SK-N-SH (cell line): Measurements from ENCODE around the gene CUEDC1. TPM values are rescaled to one million over a fixed set of nuclear protein-coding genes. Genes with fewer than 3 reads are reported as not detected.

Experiments
- CTCF ChIA-PET: fragments of 300-600, 350-600 bp; formaldehyde crosslinking; extraction: SDS; loops from one replicate; lab custom pipeline; 2021; lab: Yijun Ruan, JAX
- POLR2A ChIA-PET: fragments of 350-600 bp; sonication (Branson Sonifier 250); formaldehyde crosslinking; extraction: SDS; loops from one replicate; lab custom pipeline; 2020; ENCODE audit warnings: antibody characterized with exemption, inconsistent platforms; lab: Yijun Ruan, JAX
- DNase-seq: peaks from one replicate; pipeline ENCODE4 v3.0.0; 2012
- H2AFZ ChIP-seq: fragments of 200-600 bp; sonication (generic); 2 replicates; pipeline ENCODE4 v1.8.1; 2016; ENCODE audit warnings: antibody characterized with exemption, mild to moderate bottlenecking, low read depth
- H3F3A ChIP-seq: fragments of 200-600 bp; sonication (generic); replicated peaks from 2 replicates; pipeline ENCODE3; 2016; ENCODE audit warnings: antibody characterized with exemption, mild to moderate bottlenecking; ENCODE audit not compliant: insufficient read depth
- H3K27ac ChIP-seq, 2 experiments: fragments of 200-500 bp in 1 of 2; fragments of 200-600 bp in 1 of 2; sonication (Bioruptor generic) in 1 of 2; sonication (generic), shearing (Covaris generic) in 1 of 2; 2 replicates each; pipeline versions ENCODE4 v1.5.1 to v1.6.1; 2014 to 2016; ENCODE audit warnings: low read depth in 2 of 2, inconsistent platforms in 1 of 2, low read length in 1 of 2, mild to moderate bottlenecking in 1 of 2, mixed read lengths in 1 of 2
- H3K27me3 ChIP-seq: fragments of 200-600 bp; sonication (generic), shearing (Covaris generic); 2 replicates; pipeline ENCODE4 v1.6.1; 2016; ENCODE audit warnings: mixed run types; ENCODE audit not compliant: insufficient read depth
- H3K36me3 ChIP-seq, 2 experiments: fragments of 200-500 bp in 1 of 2; fragments of 200-600 bp in 1 of 2; sonication (Bioruptor generic) in 1 of 2; sonication (generic) in 1 of 2; replicated peaks in 1 of 2; 2 replicates each; pipeline versions ENCODE3 to v1.5.1; 2014 to 2016; ENCODE audit warnings: low read length in 1 of 2, mild to moderate bottlenecking in 1 of 2; ENCODE audit not compliant: insufficient read depth in 2 of 2, control insufficient read depth in 1 of 2
- H3K4me1 ChIP-seq, 2 experiments: fragments of 200-500 bp in 1 of 2; fragments of 200-600 bp in 1 of 2; sonication (Bioruptor generic) in 1 of 2; sonication (generic), shearing (Covaris generic) in 1 of 2; 2 replicates each; pipeline versions ENCODE4 v1.5.1 to v1.6.1; 2014 to 2016; ENCODE audit warnings: low read depth in 1 of 2, low read length in 1 of 2, mixed run types in 1 of 2; ENCODE audit not compliant: insufficient read depth in 2 of 2, control insufficient read depth in 1 of 2
- H3K4me2 ChIP-seq: fragments of 200-600 bp; sonication (generic), shearing (Covaris generic); 2 replicates; pipeline ENCODE4 v1.6.1; 2017; ENCODE audit warnings: mixed run types
- H3K4me3 ChIP-seq, 2 experiments: fragments of 200-500 bp in 1 of 2; fragments of 200-600 bp in 1 of 2; sonication (Bioruptor generic) in 1 of 2; sonication (generic), shearing (Covaris generic) in 1 of 2; 2 replicates each; pipeline versions ENCODE4 v1.5.1 to v1.8.1; 2014 to 2016; ENCODE audit warnings: low read depth in 2 of 2, inconsistent platforms in 1 of 2, low read length in 1 of 2, mild to moderate bottlenecking in 1 of 2, mixed read lengths in 1 of 2, moderate library complexity in 1 of 2
- H3K79me2 ChIP-seq: fragments of 200-600 bp; sonication (generic); 2 replicates; pipeline ENCODE4 v1.8.1; 2017; ENCODE audit warnings: mild to moderate bottlenecking; ENCODE audit not compliant: insufficient read depth
- H3K9ac ChIP-seq: fragments of 200-600 bp; sonication (generic); 2 replicates; pipeline ENCODE4 v1.6.1; 2017; ENCODE audit warnings: mixed run types
- H3K9me2 ChIP-seq: fragments of 200-600 bp; sonication (generic); 2 replicates; pipeline ENCODE4 v1.6.1; 2017; ENCODE audit warnings: mixed run types
- H3K9me3 ChIP-seq: fragments of 200-600 bp; sonication (generic); 2 replicates; pipeline ENCODE4 v1.6.1; 2017; ENCODE audit warnings: mixed run types, mild to moderate bottlenecking, moderate library complexity
- H4K20me1 ChIP-seq: fragments of 200-600 bp; sonication (generic); 2 replicates; pipeline ENCODE4 v1.6.1; 2017; ENCODE audit warnings: mild to moderate bottlenecking, mixed run types; ENCODE audit not compliant: insufficient read depth
- CTCF ChIP-seq: fragments of 200-600 bp; sonication (generic); IDR thresholded peaks from 2 replicates; pipeline ENCODE4 v1.6.1; 2017; ENCODE audit warnings: antibody characterized with exemption, mild to moderate bottlenecking, moderate library complexity
- EP300 ChIP-seq, 2 experiments: IDR thresholded peaks; 2 replicates each; pipeline versions ENCODE4 v1.4.0 to v1.6.1; 2012; ENCODE audit warnings: borderline replicate concordance in 1 of 2, low read depth in 1 of 2, low read length in 1 of 2
- EZH2phosphoT487 ChIP-seq: fragments of 200-600 bp; sonication (generic); IDR thresholded peaks from 2 replicates; pipeline ENCODE4 v1.6.1; 2017; ENCODE audit warnings: low read depth, mixed run types, mild to moderate bottlenecking, antibody characterized with exemption, moderate library complexity, borderline replicate concordance
- IRF3 ChIP-seq: fragments of 150-350 bp; IDR thresholded peaks from 2 replicates; pipeline ENCODE4 v1.6.1; 2016; ENCODE audit warnings: mild to moderate bottlenecking, low read depth, low read length
- JUND ChIP-seq: IDR thresholded peaks from 2 replicates; pipeline ENCODE4 v1.4.0; 2012
- MAX ChIP-seq: IDR thresholded peaks from 2 replicates; pipeline ENCODE4 v1.4.0; 2012; ENCODE audit warnings: low read depth
- MEF2A ChIP-seq: IDR thresholded peaks from 2 replicates; pipeline ENCODE4 v1.4.0; 2012; ENCODE audit warnings: low read depth, borderline replicate concordance
- PBX3 ChIP-seq: IDR thresholded peaks from 2 replicates; pipeline ENCODE4; 2012
- RAD21 ChIP-seq: IDR thresholded peaks from 2 replicates; pipeline ENCODE4 v1.6.1; 2012; ENCODE audit warnings: mild to moderate bottlenecking, low read length
- TAF1 ChIP-seq: IDR thresholded peaks from 2 replicates; pipeline ENCODE4 v1.6.1; 2012; ENCODE audit warnings: low read depth, mild to moderate bottlenecking, low read length, moderate library complexity, borderline replicate concordance
- TEAD4 ChIP-seq: IDR thresholded peaks from 2 replicates; pipeline ENCODE4 v1.4.0; 2012; ENCODE audit warnings: mild to moderate bottlenecking, borderline replicate concordance; ENCODE audit not compliant: insufficient read depth
- USF1 ChIP-seq: IDR thresholded peaks from 2 replicates; pipeline ENCODE4 v1.4.0; 2012; ENCODE audit warnings: low read depth, borderline replicate concordance
- WGBS: methylation state at CpG from one replicate; pipeline ENCODE4 v1.1.6; 2017; ENCODE audit warnings: low lambda C conversion rate; 5-methylcytosine and 5-hydroxymethylcytosine counted together
- polyA plus RNA-seq, 3 experiments: library from polyadenylated mRNA; depleted of rRNA; stranded (reverse); fragments of >200 nt; gene quantifications; 2 replicates each; pipeline ENCODE4 v1.2.3, GENCODE V29; 2012

CUEDC1 gene
- polyA plus RNA-seq, 1 of the 3 experiments (the other 2 are of a cell fraction): 58.9 TPM

GRCh38 chr17:58004060-58004459, 48.8 kb upstream of the CUEDC1 start:
- Histone ChIP-seq H3K4me2 (peak overlapping the region; percentile 97), H4K20me1 (peaks cover 65% of the 10 kb centered on the region), H3K4me3 (peak overlapping the region; percentile 24 to 99; a peak in 1 of 4 replicates), H3F3A (peaks cover 61% of the 10 kb centered on the region), H3K4me1 (peaks cover 34 to 35% of the 10 kb centered on the region in 2 experiments), H2AFZ (no peak overlapping the region), H3K27ac (no peak overlapping the region), H3K9ac (peak overlapping the region; percentile 100; the same call in 1 of the 2 replicates), H3K36me3 (peaks cover 65 to 69% of the 10 kb centered on the region in 2 experiments), H3K9me2 (no peaks in the 10 kb centered on the region), H3K79me2 (peaks cover 69% of the 10 kb centered on the region), H3K9me3 (no peaks in the 10 kb centered on the region), H3K27me3 (no peaks in the 10 kb centered on the region)
- no peak for TF ChIP-seq MAX
- TF ChIP-seq USF1: no peak
- TF ChIP-seq EZH2phosphoT487: no peak
- TF ChIP-seq EP300 (IDR thresholded peaks at IDR 0.05; ENCODE audit: borderline replicate concordance in 1 of 2, low read depth in 1 of 2, low read length in 1 of 2): no peak
- no peak for TF ChIP-seq TAF1
- no peak for TF ChIP-seq CTCF
- TF ChIP-seq JUND: no peak
- CTCF ChIA-PET: interaction anchor here (0.6 to 20.5 kb wide), 3 partner anchors 79 to 903 kb away, joined by 3 to 1002 read pairs (median 5); partner anchors contain the start of genes DYNLL2 and MRPS23
- POLR2A ChIA-PET: interaction anchor here (0.6 kb wide), 1 partner anchor 146 kb away, joined by 3 read pairs; no protein-coding TSS in a partner anchor
- DNase-seq: no peak
- 96% methylated on average over 3 of the region's 3 CpGs for WGBS

GRCh38 chr17:58002973-58003372, 47.8 kb upstream of the CUEDC1 start:
- Histone ChIP-seq H3K4me2 (peak overlapping the region; percentile 97), H3K9ac (peak overlapping the region; percentile 1; the same call in 1 of the 2 replicates), H3F3A (peaks cover 63% of the 10 kb centered on the region), H3K9me2 (no peaks in the 10 kb centered on the region), H2AFZ (no peak overlapping the region), H3K36me3 (peaks cover 75 to 80% of the 10 kb centered on the region in 2 experiments), H3K9me3 (no peaks in the 10 kb centered on the region), H3K4me3 (no peak overlapping the region), H3K4me1 (peaks cover 31% of the 10 kb centered on the region in 2 experiments), H3K79me2 (peaks cover 78% of the 10 kb centered on the region), H3K27ac (peak overlapping the region in 1 of 2 experiments; percentile 18; a peak in 1 of 4 replicates), H3K27me3 (no peaks in the 10 kb centered on the region), H4K20me1 (peaks cover 65% of the 10 kb centered on the region)
- 88% methylated on average over 2 of the region's 2 CpGs for WGBS
- ChIA-PET CTCF (interaction anchor here (0.6 to 20.5 kb wide), 8 partner anchors 47 to 194 kb away, joined by 3 to 1002 read pairs (median 4); partner anchors contain the start of genes CUEDC1, DYNLL2 and MRPS23), POLR2A (no interaction called here)
- TF ChIP-seq PBX3 (no peak), TEAD4 (no peak), JUND (no peak), CTCF (no peak), IRF3 (no peak), RAD21 (no peak), EZH2phosphoT487 (no peak), MAX (no peak), MEF2A (no peak), EP300 (IDR thresholded peaks at IDR 0.05; ENCODE audit: borderline replicate concordance in 1 of 2, low read depth in 1 of 2, low read length in 1 of 2) (no peak)
- DNase-seq: no peak
